HUES48 (cell line): ENCODE data around the gene ELL3.
"Not testable (repeated sequence)": the region's sequence is repeated elsewhere in the genome, so short reads cannot be mapped to it uniquely, and the experiment has no call there.

Experiments used
- H3K27ac ChIP-seq: one replicate; pipeline ENCODE4 v1.7.0; 2013; ENCODE audit warnings: low read depth, low read length, inconsistent platforms
- H3K27me3 ChIP-seq: 2 replicates; pipeline ENCODE4 v1.6.1; 2013; ENCODE audit warnings: mild to moderate bottlenecking, low read length; ENCODE audit not compliant: control insufficient read depth, insufficient read depth
- H3K36me3 ChIP-seq: 2 replicates; pipeline ENCODE4 v1.6.1; 2013; ENCODE audit warnings: low read length; ENCODE audit not compliant: control insufficient read depth, insufficient read depth
- H3K4me1 ChIP-seq: 2 replicates; pipeline ENCODE4 v1.6.1; 2013; ENCODE audit warnings: mild to moderate bottlenecking, low read length; ENCODE audit not compliant: control insufficient read depth, insufficient read depth
- H3K4me3 ChIP-seq: 2 replicates; pipeline ENCODE4 v1.5.1; 2013; ENCODE audit warnings: mild to moderate bottlenecking, low read depth, low read length
- H3K9ac ChIP-seq: 2 replicates; pipeline ENCODE4 v1.6.1; 2013; ENCODE audit warnings: mild to moderate bottlenecking, low read depth, low read length, moderate library complexity
- H3K9me3 ChIP-seq: 2 replicates; pipeline ENCODE4 v1.6.1; 2013; ENCODE audit warnings: low read length; ENCODE audit not compliant: control insufficient read depth, insufficient read depth

The ELL3 gene, protein sequence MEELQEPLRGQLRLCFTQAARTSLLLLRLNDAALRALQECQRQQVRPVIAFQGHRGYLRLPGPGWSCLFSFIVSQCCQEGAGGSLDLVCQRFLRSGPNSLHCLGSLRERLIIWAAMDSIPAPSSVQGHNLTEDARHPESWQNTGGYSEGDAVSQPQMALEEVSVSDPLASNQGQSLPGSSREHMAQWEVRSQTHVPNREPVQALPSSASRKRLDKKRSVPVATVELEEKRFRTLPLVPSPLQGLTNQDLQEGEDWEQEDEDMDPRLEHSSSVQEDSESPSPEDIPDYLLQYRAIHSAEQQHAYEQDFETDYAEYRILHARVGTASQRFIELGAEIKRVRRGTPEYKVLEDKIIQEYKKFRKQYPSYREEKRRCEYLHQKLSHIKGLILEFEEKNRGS

DNA sequence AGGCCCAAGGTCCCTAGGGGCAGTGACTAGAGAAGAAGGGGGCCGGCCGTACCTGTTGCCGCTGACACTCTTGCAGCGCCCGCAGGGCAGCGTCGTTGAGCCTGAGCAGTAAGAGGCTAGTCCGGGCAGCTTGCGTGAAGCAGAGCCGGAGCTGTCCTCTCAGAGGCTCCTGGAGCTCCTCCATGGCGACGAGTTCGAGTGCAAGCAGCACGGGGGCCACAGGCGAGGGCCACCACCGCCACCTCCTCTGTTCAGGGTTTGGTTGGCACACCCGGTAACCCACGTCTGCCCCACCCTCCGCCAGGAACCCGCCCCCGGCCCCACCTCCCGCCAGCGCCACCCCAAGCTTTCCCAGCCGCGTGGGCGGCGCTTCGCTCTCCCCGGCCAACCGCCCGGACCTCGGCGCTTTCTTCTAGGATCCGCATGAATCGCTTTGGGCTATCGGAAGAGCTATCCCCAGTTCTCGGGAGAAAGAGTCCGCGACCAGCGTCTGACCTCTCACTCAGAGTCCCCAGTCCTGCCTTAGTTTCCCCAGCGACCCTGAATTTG lies at the start of gene ELL3:
Gene ELL3, minus strand, starts transcription at position 249 of the 549 bp plus-strand sequence. Its CDS starts 65 bp downstream, at position 184.
- Histone ChIP-seq H3K9ac (peak within 1 kb of the TSS; percentile 55; the same call in 1 of the 2 replicates), H3K27me3 (no peaks in the 10 kb centered on the region), H3K36me3 (peaks cover 26% of the 10 kb centered on the region), H3K4me1 (peaks cover 10% of the 10 kb centered on the region), H3K4me3 (peak within 1 kb of the TSS; percentile 86), H3K9me3 (no peaks in the 10 kb centered on the region), H3K27ac (peak within 1 kb of the TSS; percentile 55)

DNA sequence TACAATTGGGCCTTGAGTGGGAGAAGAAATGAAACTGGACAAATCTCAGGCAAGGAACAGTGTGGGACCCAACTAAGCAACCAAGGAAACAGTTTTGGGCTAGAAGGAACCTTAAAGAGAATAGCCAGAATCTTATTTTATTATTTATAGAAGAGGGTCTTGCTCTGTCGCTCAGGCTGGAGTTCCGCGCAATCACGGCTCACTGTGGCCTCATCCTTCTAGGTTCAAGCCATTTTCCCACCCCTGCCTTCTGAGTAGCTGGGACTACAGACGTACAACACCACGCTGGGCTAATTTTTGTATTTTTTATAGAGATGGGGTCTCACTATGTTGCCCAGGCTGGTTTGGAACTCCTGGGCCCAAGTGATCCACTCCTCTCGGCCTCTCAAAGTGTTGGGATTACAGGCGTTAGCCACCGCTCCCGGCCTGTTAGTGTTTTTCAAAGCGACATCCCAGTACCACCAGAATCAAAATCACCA lies 49.3 kb upstream of the ELL3 start:
- H3K9me3 ChIP-seq, result no peaks in the 10 kb centered on the region
- H3K27ac ChIP-seq, result no peak overlapping the region
- peaks cover 15% of the 10 kb centered on the region; the same call in 1 of the 2 replicates for H3K36me3 ChIP-seq
- H3K4me3 ChIP-seq, result no peak overlapping the region
- H3K27me3 ChIP-seq, result no peaks in the 10 kb centered on the region; the same call in 1 of the 2 replicates
- H3K4me1 ChIP-seq, result no peaks in the 10 kb centered on the region
- no peak overlapping the region for H3K9ac ChIP-seq

DNA sequence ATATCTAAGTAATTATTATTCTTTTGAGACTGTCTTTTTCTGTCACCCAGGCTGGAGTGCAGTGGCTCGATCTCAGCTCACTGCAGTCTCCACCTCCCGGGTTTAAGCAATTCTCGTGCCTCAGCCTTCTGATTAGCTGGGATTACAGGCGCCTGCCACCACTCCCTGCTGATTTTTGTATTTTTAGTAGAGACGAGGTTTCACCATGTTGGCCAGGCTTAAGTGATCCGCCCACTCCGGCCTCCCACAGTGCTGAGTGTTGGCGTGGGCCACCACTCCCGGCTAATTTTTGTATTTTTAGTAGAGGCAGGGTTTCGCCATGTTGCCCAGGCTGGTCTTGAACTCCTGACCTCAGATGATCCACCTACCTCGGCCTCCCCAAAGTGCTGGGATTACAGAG lies 48.5 kb upstream of the ELL3 start:
- not testable (repeated sequence) for H3K9me3 ChIP-seq, H3K27ac ChIP-seq, H3K4me1 ChIP-seq, H3K9ac ChIP-seq, H3K27me3 ChIP-seq, H3K4me3 ChIP-seq
- peaks cover 15% of the 10 kb centered on the region; the same call in 1 of the 2 replicates for H3K36me3 ChIP-seq

DNA sequence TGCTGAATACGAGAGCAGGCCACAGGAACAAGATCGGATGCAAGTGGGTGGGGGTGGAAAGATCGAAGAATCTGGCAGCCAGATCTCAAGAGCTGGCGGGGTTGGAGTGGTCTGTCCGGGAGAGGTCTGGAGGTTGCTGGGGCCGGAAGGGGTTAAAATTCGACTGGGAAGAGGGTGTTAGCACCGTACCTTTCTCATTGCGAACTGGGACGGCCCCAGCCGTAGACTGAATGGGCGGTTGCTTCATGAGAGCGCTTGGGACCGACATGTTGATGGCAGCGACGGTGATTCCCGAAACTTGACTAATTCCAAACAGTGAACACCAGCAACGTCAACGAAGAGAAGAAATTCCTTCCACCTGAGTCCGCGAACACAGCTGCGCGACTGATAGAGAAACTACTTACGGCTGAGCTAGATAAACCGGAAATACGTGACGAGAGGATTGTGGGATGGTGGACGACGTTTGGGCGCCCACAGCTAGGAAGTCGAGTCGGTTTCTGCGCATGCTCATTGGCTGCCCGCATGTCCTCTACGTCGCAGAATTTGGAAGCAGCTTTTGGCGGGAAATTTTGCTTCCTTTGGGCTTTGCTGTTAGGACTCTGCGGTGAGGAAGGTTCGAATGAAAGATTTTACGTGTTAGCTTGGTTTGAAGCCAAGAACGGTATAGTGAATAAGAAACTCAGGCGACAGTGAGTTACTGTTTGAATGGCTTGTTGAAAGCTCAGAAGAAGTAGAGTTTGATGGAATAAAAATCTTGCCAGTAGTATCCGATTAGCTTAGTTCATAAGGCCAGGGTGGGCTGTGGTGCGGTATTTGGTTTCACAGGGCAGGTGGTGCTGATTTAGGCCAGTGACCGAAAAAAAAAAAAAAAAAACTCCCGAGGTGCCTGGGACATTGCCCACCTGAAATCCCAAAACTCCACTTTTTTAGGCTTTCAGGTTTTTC lies 47.8 kb upstream of the ELL3 start, which contains the start of gene MFAP1:
Gene MFAP1, minus strand, starts transcription at position 389 of the 945 bp plus-strand sequence. Its CDS starts 121 bp downstream, at position 268.
- Histone ChIP-seq H3K27ac (peak within 1 kb of the TSS; percentile 88), H3K9ac (peak within 1 kb of the TSS; percentile 74), H3K36me3 (peaks cover 15% of the 10 kb centered on the region; the same call in 1 of the 2 replicates), H3K9me3 (no peaks in the 10 kb centered on the region), H3K4me1 (no peaks in the 10 kb centered on the region), H3K27me3 (no peaks in the 10 kb centered on the region; the same call in 1 of the 2 replicates), H3K4me3 (peak within 1 kb of the TSS; percentile 84)

DNA sequence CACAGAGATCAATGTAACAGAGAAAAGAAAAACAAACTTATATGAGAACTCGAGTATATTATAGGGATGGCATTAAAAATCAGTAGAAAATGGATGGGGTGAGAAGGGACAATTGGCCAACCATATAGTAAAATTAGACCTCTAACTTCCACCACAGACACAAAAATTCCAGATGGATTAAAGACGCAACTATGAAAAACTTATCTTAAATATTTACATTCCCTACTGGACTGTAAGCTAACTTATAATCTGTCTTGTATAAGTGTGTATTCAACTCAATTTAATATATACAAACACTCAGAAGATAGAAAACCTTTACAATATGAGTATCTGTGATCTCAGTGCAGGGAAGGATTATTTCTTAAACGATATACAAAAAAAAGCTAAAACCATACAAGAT lies 44.7 kb upstream of the ELL3 start:
- peaks cover 18% of the 10 kb centered on the region for H3K36me3 ChIP-seq
- no peaks in the 10 kb centered on the region for H3K4me1 ChIP-seq
- no peak overlapping the region for H3K27ac ChIP-seq
- no peaks in the 10 kb centered on the region for H3K9me3 ChIP-seq
- H3K4me3 ChIP-seq, result no peak overlapping the region
- no peak overlapping the region for H3K9ac ChIP-seq
- H3K27me3 ChIP-seq, result no peaks in the 10 kb centered on the region; the same call in 1 of the 2 replicates

DNA sequence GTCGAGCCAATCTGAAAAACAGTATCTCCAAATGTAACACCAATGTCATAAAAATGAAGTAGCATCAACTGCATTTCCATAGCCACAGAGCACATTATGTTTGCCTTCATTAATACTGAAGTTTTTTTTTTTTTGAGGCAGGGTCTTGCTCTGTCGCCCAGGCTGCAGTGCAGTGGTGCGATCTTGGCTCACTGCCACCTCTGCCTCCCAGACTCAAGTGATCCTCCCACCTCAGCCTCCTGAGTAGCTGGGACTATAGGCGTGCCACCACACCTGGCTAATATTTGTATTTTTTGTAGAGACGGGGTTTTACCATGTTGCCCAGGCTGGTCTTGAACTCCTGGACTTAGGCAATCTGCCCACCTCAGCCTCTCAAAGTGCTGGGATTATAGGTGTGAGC lies 38.3 kb upstream of the ELL3 start:
- not testable (repeated sequence) for H3K4me1 ChIP-seq, H3K4me3 ChIP-seq, H3K9ac ChIP-seq, H3K27ac ChIP-seq, H3K27me3 ChIP-seq, H3K9me3 ChIP-seq
- H3K36me3 ChIP-seq, result peaks cover 71% of the 10 kb centered on the region

DNA sequence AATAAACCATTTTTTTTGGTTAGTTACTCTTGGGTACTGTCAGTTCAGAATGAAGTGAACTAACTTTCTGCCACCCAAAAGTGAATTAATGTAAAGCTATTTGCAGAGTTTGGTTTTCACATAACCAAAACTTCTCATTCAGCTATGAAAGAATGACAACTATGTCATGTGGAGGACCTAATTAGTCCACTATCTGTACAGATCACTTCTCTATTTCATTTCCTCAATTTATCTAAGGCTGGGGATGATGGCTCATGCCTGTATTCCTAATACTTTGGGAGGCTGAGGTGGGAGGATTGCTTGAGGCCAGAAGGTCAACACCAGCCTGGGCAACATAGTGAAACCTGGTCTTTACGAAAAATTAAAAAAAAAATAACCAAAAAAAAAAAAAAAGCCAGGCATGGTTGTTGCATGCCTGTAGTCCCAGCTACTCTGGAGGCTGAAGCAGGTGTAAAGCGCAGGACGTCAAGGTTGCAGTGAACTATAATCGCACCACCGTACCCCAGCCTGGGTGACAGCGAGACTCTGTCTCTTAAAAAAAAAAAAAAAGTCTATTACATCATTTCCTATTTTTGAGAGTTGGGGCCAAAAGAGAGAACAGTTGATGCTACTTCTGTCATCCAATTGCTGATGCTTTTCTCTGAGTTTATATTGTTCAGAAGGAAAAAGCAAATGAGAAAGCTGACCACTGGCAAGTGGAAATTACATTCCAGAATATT lies 32.4 kb upstream of the ELL3 start:
- Histone ChIP-seq H3K9me3 (no peaks in the 10 kb centered on the region), H3K9ac (no peak overlapping the region), H3K36me3 (peaks cover 95% of the 10 kb centered on the region), H3K4me1 (no peaks in the 10 kb centered on the region), H3K27ac (no peak overlapping the region), H3K4me3 (no peak overlapping the region), H3K27me3 (no peaks in the 10 kb centered on the region)

DNA sequence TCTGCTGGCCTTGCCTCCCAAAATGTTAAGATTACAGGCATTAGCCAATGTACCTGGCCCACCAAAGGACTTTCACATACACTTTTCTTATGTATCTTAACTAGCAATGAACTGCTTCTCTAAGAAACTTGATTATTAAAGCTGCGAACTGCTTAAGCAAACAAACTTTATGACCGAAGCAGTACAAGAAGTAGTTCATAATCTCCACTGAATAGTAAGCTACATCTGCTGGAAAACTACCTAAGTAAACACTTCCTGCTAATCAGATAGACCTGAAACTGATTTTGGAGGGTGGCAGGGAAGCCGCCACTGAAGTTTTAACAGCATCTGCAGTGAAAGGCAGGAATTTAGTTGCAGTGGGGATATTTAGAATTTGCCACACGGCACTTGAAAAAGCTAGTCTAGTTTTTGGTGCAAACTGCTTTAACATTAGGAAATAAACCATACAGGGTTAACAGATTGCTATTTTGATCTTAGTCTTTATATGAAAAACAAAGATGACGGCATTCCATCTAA lies 31.7 kb upstream of the ELL3 start:
- H3K27ac ChIP-seq, result no peak overlapping the region
- H3K9me3 ChIP-seq, result no peaks in the 10 kb centered on the region
- H3K4me1 ChIP-seq, result no peaks in the 10 kb centered on the region
- no peaks in the 10 kb centered on the region for H3K27me3 ChIP-seq
- no peak overlapping the region for H3K9ac ChIP-seq
- H3K4me3 ChIP-seq, result no peak overlapping the region
- H3K36me3 ChIP-seq, result peaks cover 91% of the 10 kb centered on the region

DNA sequence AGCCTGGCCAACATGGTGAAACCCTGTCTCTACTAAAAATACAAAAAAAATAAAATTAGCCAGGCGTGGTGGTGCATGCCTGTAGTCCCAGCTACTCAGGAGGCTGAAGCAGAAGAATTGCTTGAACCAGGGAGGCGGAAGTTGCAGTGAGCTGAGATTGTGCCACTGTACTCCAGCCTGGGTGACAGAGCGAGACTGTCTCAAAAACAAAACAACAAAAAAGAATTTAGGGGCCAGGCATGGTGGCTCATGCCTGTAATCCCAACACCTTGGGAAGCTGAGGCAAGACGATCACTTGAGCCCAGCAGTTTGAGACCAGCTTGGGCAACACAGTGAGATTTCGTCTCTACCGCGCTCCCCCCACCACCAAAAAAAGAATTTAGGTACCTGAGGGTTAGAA lies 25.9 kb upstream of the ELL3 start:
- H3K9ac ChIP-seq, H3K9me3 ChIP-seq, H3K27ac ChIP-seq, H3K27me3 ChIP-seq, H3K4me3 ChIP-seq: not testable (repeated sequence)
- H3K36me3 ChIP-seq, result peaks cover 61% of the 10 kb centered on the region
- peaks cover 11% of the 10 kb centered on the region for H3K4me1 ChIP-seq
